GM12878 (cell line): ENCODE measurements around the gene GANAB. TPM values are rescaled to one million over a fixed set of nuclear protein-coding genes. Genes with fewer than 3 reads are reported as not detected.

Experiments used
- ATAC-seq: fragments of 200-7000 bp; cut with Tn5 transposase; 3 replicates; pipeline ENCODE4 v1.9.1; 2020; ENCODE audit warnings: mild to moderate bottlenecking, moderate library complexity
- BruUV-seq: library from RNA; stranded (reverse); fragments of 400-500 nt; replicated peaks from 2 replicates; lab custom pipeline; 2021; lab: Mats Ljungman, UMichigan
- CTCF ChIA-PET: fragments of 300-600 bp; sonication (Branson Sonifier 250); formaldehyde crosslinking; extraction: SDS; loops from one replicate; lab custom pipeline; 2021; ENCODE audit warnings: inconsistent platforms; lab: Yijun Ruan, JAX
- POLR2A ChIA-PET: fragments of 350-600 bp; formaldehyde crosslinking; extraction: SDS; loops from one replicate; lab custom pipeline; 2021; ENCODE audit warnings: inconsistent platforms; lab: Charles Lee
- RAD21 ChIA-PET: fragments of 300-600 bp; sonication (Branson Sonifier 250); formaldehyde crosslinking; loops from one replicate; lab custom pipeline; 2023; ENCODE audit warnings: antibody characterized with exemption; ENCODE audit not compliant: unreplicated experiment; lab: Charles Lee
- SMC1A ChIA-PET: fragments of 300-600 bp; sonication (Branson Sonifier 250); formaldehyde crosslinking; loops from one replicate; lab custom pipeline; 2023; ENCODE audit not compliant: unreplicated experiment, uncharacterized antibody; lab: Charles Lee
- DNase-seq: peaks from one replicate; pipeline ENCODE4 v3.0.0-alpha.2; 2011; ENCODE audit warnings: low read depth, low spot score
- FAIRE-seq: peaks from 3 replicates; lab custom pipeline; 2011; peaks lifted over from hg19 to GRCh38; lab: Jason Lieb, UNC
- H2AFZ ChIP-seq: 2 replicates; pipeline ENCODE4 v1.6.0; 2011; ENCODE audit warnings: low read depth, low read length, control low read depth; ENCODE audit not compliant: control insufficient read depth
- H3K27ac ChIP-seq: 2 replicates; pipeline ENCODE4 v1.5.1; 2011; ENCODE audit warnings: control low read depth; ENCODE audit not compliant: control insufficient read depth, insufficient read depth
- H3K27me3 ChIP-seq, 2 experiments: replicated peaks in 1 of 2; 2 replicates each; pipeline versions ENCODE4 v1.6.0 to v1.6.1; 2011; ENCODE audit warnings: low read length in 1 of 2; ENCODE audit not compliant: control insufficient read depth in 2 of 2, insufficient read depth in 2 of 2
- H3K36me3 ChIP-seq, 2 experiments: 2 replicates each; pipeline ENCODE4 v1.5.1; 2011; ENCODE audit warnings: low read length in 1 of 2; ENCODE audit not compliant: control insufficient read depth in 2 of 2, insufficient read depth in 2 of 2
- H3K4me1 ChIP-seq: 2 replicates; pipeline ENCODE4 v1.6.1; 2011; ENCODE audit warnings: mild to moderate bottlenecking, low read length, moderate library complexity, mixed read lengths; ENCODE audit not compliant: control insufficient read depth, insufficient read depth
- H3K4me2 ChIP-seq: 2 replicates; pipeline ENCODE4 v1.6.0; 2011; ENCODE audit warnings: control low read depth; ENCODE audit not compliant: control insufficient read depth, insufficient read depth
- H3K4me3 ChIP-seq: fragments of 200-600 bp; sonication (generic); 2 replicates; pipeline ENCODE4 v1.5.1; 2016
- H3K79me2 ChIP-seq: 2 replicates; pipeline ENCODE4 v1.6.0; 2011; ENCODE audit warnings: low read length; ENCODE audit not compliant: control insufficient read depth, insufficient read depth
- H3K9ac ChIP-seq: 2 replicates; pipeline ENCODE4 v1.8.0; 2011; ENCODE audit warnings: low read length, control low read depth, mixed read lengths; ENCODE audit not compliant: control insufficient read depth, insufficient read depth
- H3K9me3 ChIP-seq: replicated peaks from 3 replicates; pipeline ENCODE4 v1.5.1; 2011; ENCODE audit warnings: mild to moderate bottlenecking, low read length; ENCODE audit not compliant: control insufficient read depth, insufficient read depth
- H4K20me1 ChIP-seq: 2 replicates; pipeline ENCODE4 v1.6.0; 2011; ENCODE audit not compliant: control insufficient read depth, insufficient read depth
- BCL11A ChIP-seq: IDR thresholded peaks from 2 replicates; pipeline ENCODE4 v1.6.1; 2011; ENCODE audit warnings: low read depth, low read length
- BHLHE40 ChIP-seq, 2 experiments: fragments of 450-650 bp in 1 of 2; IDR thresholded peaks; 2 replicates each; pipeline ENCODE4 v1.6.1; 2011 to 2017; ENCODE audit warnings: low read depth in 2 of 2, borderline replicate concordance in 1 of 2, improper control_type of control experiment in 1 of 2, low read length in 1 of 2, mild to moderate bottlenecking in 1 of 2
- BRCA1 ChIP-seq: IDR thresholded peaks from 2 replicates; pipeline ENCODE4 v1.6.1; 2011; ENCODE audit warnings: low read depth, low read length, improper control_type of control experiment
- CBX3 ChIP-seq: fragments of 200-600 bp; sonication (generic); IDR thresholded peaks from 2 replicates; pipeline ENCODE4 v1.6.1; 2016; ENCODE audit warnings: low read depth, borderline replicate concordance
- E2F4 ChIP-seq: IDR thresholded peaks from 2 replicates; pipeline ENCODE4 v1.6.1; 2012; ENCODE audit warnings: low read depth, low read length, improper control_type of control experiment
- E2F8 ChIP-seq: fragments of 450-650 bp; IDR thresholded peaks from 2 replicates; pipeline ENCODE4 v1.6.1; 2018; ENCODE audit warnings: mild to moderate bottlenecking, low read depth, moderate library complexity; ENCODE audit not compliant: partially characterized antibody
- HDGF ChIP-seq: fragments of 450-650 bp; IDR thresholded peaks from 2 replicates; pipeline ENCODE4 v1.6.1; 2016; ENCODE audit warnings: antibody characterized with exemption
- HSF1 ChIP-seq: fragments of 150-350 bp; IDR thresholded peaks from 2 replicates; pipeline ENCODE4 v1.6.1; 2014; ENCODE audit warnings: mild to moderate bottlenecking, low read depth, low read length
- IRF5 ChIP-seq: fragments of 450-650 bp; IDR thresholded peaks from 2 replicates; pipeline ENCODE4 v1.6.1; 2017; ENCODE audit warnings: borderline replicate concordance
- PML ChIP-seq: IDR thresholded peaks from 2 replicates; pipeline ENCODE4 v1.6.1; 2012; ENCODE audit warnings: low read length, inconsistent platforms
- POLR2AphosphoS2 ChIP-seq: IDR thresholded peaks from 2 replicates; pipeline ENCODE4 v1.6.1; 2011; ENCODE audit warnings: low read depth, mild to moderate bottlenecking, low read length, improper control_type of control experiment, moderate library complexity
- RCOR1 ChIP-seq: conservative IDR thresholded peaks from 2 replicates; pipeline ENCODE4 v1.6.1; 2012; ENCODE audit warnings: low read depth, low read length, improper control_type of control experiment
- SMC3 ChIP-seq: IDR thresholded peaks from 2 replicates; pipeline ENCODE4 v1.6.1; 2011; ENCODE audit warnings: low read length, improper control_type of control experiment, borderline replicate concordance
- ZNF274 ChIP-seq: IDR thresholded peaks from one replicate; pipeline ENCODE4 v1.8.0; 2011; ENCODE audit not compliant: insufficient read length, insufficient read depth
- ZSCAN29 ChIP-seq: fragments of 450-650 bp; IDR thresholded peaks from 2 replicates; pipeline ENCODE4 v1.6.1; 2017; ENCODE audit warnings: mild to moderate bottlenecking, moderate library complexity
- WGBS: methylation state at CpG from one replicate; pipeline ENCODE4 v1.1.6; 2016; ENCODE audit warnings: low lambda C conversion rate; ENCODE audit not compliant: insufficient replicate concordance, insufficient coverage; ENCODE audit errors: missing lambda C conversion rate; 5-methylcytosine and 5-hydroxymethylcytosine counted together
- in situ Hi-C: fragments of 300-500 bp; cut with MboI; formaldehyde crosslinking; loops from 9 replicates; pipeline ENCODE4 v1.14.3; 2018; ENCODE audit warnings: mixed read lengths
- intact Hi-C: fragments of 100-400 bp; cut with micrococcal nuclease; formaldehyde crosslinking; loops from one replicate; pipeline ENCODE4 v1.14.2; 2022; ENCODE audit not compliant: unreplicated experiment
- polyA plus RNA-seq, 11 experiments: library from polyadenylated mRNA; depleted of rRNA in 4 of 11; unstranded in 6 of 11; stranded (reverse) in 5 of 11; fragments of >200 nt; fragmentation: Nextera tagmentation in 4 of 11; fragmentation: Illumina TruSeq in 1 of 11; extraction: Ambion mirVana in 4 of 11; extraction: Trizol in 1 of 11; gene quantifications; 1 replicate in 1 of 11; 2 replicates in 10 of 11; pipeline versions ENCODE4 v1.2.1 to v1.2.3, GENCODE V29; 2011 to 2016; ENCODE audit warnings: inconsistent platforms in 2 of 11, missing spikeins in 2 of 11, low read depth in 1 of 11
- total RNA-seq, 4 experiments: library from RNA; depleted of rRNA in 3 of 4; stranded (reverse); fragments of >200 nt in 3 of 4; fragmentation: Illumina TruSeq in 1 of 4; extraction: Trizol in 1 of 4; gene quantifications; 2 replicates each; pipeline versions ENCODE4 v1.2.1 to v1.2.3, GENCODE V29; 2013 to 2021

The GANAB gene
- total and polyA plus RNA-seq, 10 of the 15 experiments (the other 5 are each of a cell fraction or from before 2014, with no cell fraction given): 4.5 to 175 (median 102) TPM

- Histone ChIP-seq H3K27me3 (no peaks in the 10 kb centered on the region), H3K4me3 (no peak within 1 kb of the TSS), H3K4me1 (no peaks in the 10 kb centered on the region), H3K4me2 (no peak within 1 kb of the TSS), H3K9me3 (no peaks in the 10 kb centered on the region), H3K9ac (no peak within 1 kb of the TSS), H3K36me3 (peaks cover 9% of the 10 kb centered on the region in 2 experiments; a peak in 3 of 4 replicates), H2AFZ (no peak within 1 kb of the TSS), H4K20me1 (no peaks in the 10 kb centered on the region), H3K27ac (no peak within 1 kb of the TSS), H3K79me2 (no peaks in the 10 kb centered on the region)
- WGBS: 71% methylated on average over 11 of the region's 11 CpGs
- TF ChIP-seq ZNF274 (no peak), BHLHE40 (IDR thresholded peaks at IDR 0.05; ENCODE audit: borderline replicate concordance in 1 of 2, low read depth in 2 of 2, low read length in 1 of 2) (no peak), SMC3 (no peak), ZSCAN29 (no peak), POLR2AphosphoS2 (no peak), BRCA1 (no peak), PML (no peak), HSF1 (no peak), HDGF (no peak), RCOR1 (no peak), E2F8 (no peak), IRF5 (no peak), BCL11A (no peak), CBX3 (no peak), E2F4 (no peak)
- ChIA-PET POLR2A (no interaction called here), SMC1A (interaction anchor here (1.6 kb wide), 1 partner anchor 9 kb away, joined by 5 read pairs; no protein-coding TSS in a partner anchor), CTCF (interaction anchor here (0.7 to 1.7 kb wide), 7 partner anchors 8 to 294 kb away, joined by 3 to 7 read pairs (median 3); partner anchors contain the start of genes C11orf98, CSKMT, TAF6L and TUT1), RAD21 (interaction anchor here (0.7 to 1.0 kb wide), 2 partner anchors 8 to 265 kb away, joined by 3 to 4 read pairs; no protein-coding TSS in a partner anchor)
- DNase-seq (no peak), ATAC-seq (no peak), FAIRE-seq (no peak)
- no TSS peak for BruUV-seq
- intact Hi-C loops: loop anchor here (10.0 kb wide), 1 partner anchor 225 kb away; no protein-coding TSS in a partner anchor
- in situ Hi-C loops: loop anchor here (5.0 to 10.0 kb wide), 2 partner anchors 265 to 292 kb away; no protein-coding TSS in a partner anchor
Measured at GRCh38 chr11:62689421-62690183, 43.2 kb upstream of the GANAB start, which contains the start of gene LRRN4CL. Gene LRRN4CL, minus strand, starts transcription at chr11:62689530. Its CDS starts 1,022 bp downstream, at chr11:62688508.
